GM12872 (cell line): ENCODE data around the gene GTPBP8.

Experiments used
- CTCF ChIP-seq: IDR thresholded peaks from 3 replicates; pipeline ENCODE4 v1.5.1; 2011; ENCODE audit warnings: low read depth, mild to moderate bottlenecking, low read length, moderate library complexity; ENCODE audit not compliant: insufficient read depth

The GTPBP8 gene

GRCh38 chr3:112967425-112967824 lies 23.4 kb upstream of the GTPBP8 start:
- no peak for TF ChIP-seq CTCF

- TF ChIP-seq CTCF = no peak
Measured at GRCh38 chr3:112967828-112968227, 23.0 kb upstream of the GTPBP8 start.

- no peak for TF ChIP-seq CTCF
Measured at GRCh38 chr3:112972158-112972557, 18.6 kb upstream of the GTPBP8 start.

GRCh38 chr3:112973325-112974177 lies 17.2 kb upstream of the GTPBP8 start:
- no peak for TF ChIP-seq CTCF

- TF ChIP-seq CTCF = no peak
Measured at GRCh38 chr3:112974178-112974517, 16.6 kb upstream of the GTPBP8 start.

GRCh38 chr3:112974894-112975293 lies 15.9 kb upstream of the GTPBP8 start, which contains the start of gene CD200R1:
Gene CD200R1 (minus strand): TSS chr3:112975103. CDS start chr3:112974857, 246 bp downstream.
- TF ChIP-seq CTCF = no peak

GRCh38 chr3:112976001-112976400 lies 14.8 kb upstream of the GTPBP8 start:
- no peak for TF ChIP-seq CTCF
